Osteoblast (primary cell): Measurements from ENCODE around the gene FHIT. TPM values are rescaled to one million over a fixed set of nuclear protein-coding genes. Genes with fewer than 3 reads are reported as not detected.

Source experiments
- DNase-seq: peaks from one replicate; pipeline ENCODE4 v3.0.0; 2011; ENCODE audit warnings: low spot score, mixed read lengths; ENCODE audit not compliant: insufficient read length; ENCODE audit errors: missing footprints
- H2AFZ ChIP-seq: 2 replicates; pipeline ENCODE4 v1.6.0; 2011; ENCODE audit warnings: mild to moderate bottlenecking, low read length
- H3K27ac ChIP-seq: 2 replicates; pipeline ENCODE4 v1.5.1; 2011; ENCODE audit warnings: mild to moderate bottlenecking, low read depth, low read length, moderate library complexity
- H3K27me3 ChIP-seq: 2 replicates; pipeline ENCODE4 v1.6.0; 2012; ENCODE audit warnings: mild to moderate bottlenecking, control low read depth, inconsistent platforms, low read length, moderate library complexity; ENCODE audit not compliant: insufficient read depth
- H3K36me3 ChIP-seq: 2 replicates; pipeline ENCODE4 v1.5.1; 2011; ENCODE audit warnings: mild to moderate bottlenecking, low read length, control low read depth, moderate library complexity; ENCODE audit not compliant: insufficient read depth
- H3K4me1 ChIP-seq: 2 replicates; pipeline ENCODE4 v1.5.1; 2011; ENCODE audit warnings: mild to moderate bottlenecking, low read length, control low read depth, moderate library complexity; ENCODE audit not compliant: insufficient read depth
- H3K4me2 ChIP-seq: 2 replicates; pipeline ENCODE4 v1.6.0; 2011; ENCODE audit warnings: mild to moderate bottlenecking, low read length; ENCODE audit not compliant: insufficient read depth
- H3K4me3 ChIP-seq: fragments of 200-600 bp; sonication (generic); 3 replicates; pipeline ENCODE4 v1.5.1; 2012; ENCODE audit warnings: mild to moderate bottlenecking, low read length, inconsistent platforms; ENCODE audit not compliant: insufficient read depth
- H3K79me2 ChIP-seq: 2 replicates; pipeline ENCODE4 v1.6.0; 2012; ENCODE audit warnings: mild to moderate bottlenecking, low read length, control low read depth, inconsistent platforms; ENCODE audit not compliant: insufficient read depth
- H3K9me3 ChIP-seq: 2 replicates; pipeline ENCODE4 v1.5.1; 2011; ENCODE audit warnings: low read depth, low read length, control low read depth
- H4K20me1 ChIP-seq: 2 replicates; pipeline ENCODE4 v1.6.0; 2012; ENCODE audit warnings: mild to moderate bottlenecking, low read length, control low read depth; ENCODE audit not compliant: insufficient read depth
- total RNA-seq: library from RNA; depleted of rRNA; stranded (reverse); fragments of >200 nt; gene quantifications from 2 replicates; pipeline ENCODE4 v1.2.3, GENCODE V29; 2012
- TF ChIP-seq, protein P1 (sequence below): IDR thresholded peaks from 2 replicates; pipeline ENCODE4 v1.5.1; 2011; ENCODE audit warnings: mild to moderate bottlenecking, low read depth, low read length, moderate library complexity; ENCODE audit errors: extremely low read depth

Gene FHIT
- total RNA-seq, 1 donor, result 3.3 TPM

GRCh38 chr3:59854061-59854709 lies 1397.1 kb downstream of the FHIT start:
- Histone ChIP-seq H3K79me2 (no peaks in the 10 kb centered on the region), H3K4me2 (no peak overlapping the region), H2AFZ (no peak overlapping the region), H3K4me3 (no peak overlapping the region), H4K20me1 (no peaks in the 10 kb centered on the region), H3K27me3 (no peaks in the 10 kb centered on the region), H3K9me3 (no peaks in the 10 kb centered on the region), H3K36me3 (no peaks in the 10 kb centered on the region), H3K4me1 (peaks cover 4% of the 10 kb centered on the region), H3K27ac (no peak overlapping the region)
- DNase-seq, result no peak
- TF ChIP-seq, protein P1, sequence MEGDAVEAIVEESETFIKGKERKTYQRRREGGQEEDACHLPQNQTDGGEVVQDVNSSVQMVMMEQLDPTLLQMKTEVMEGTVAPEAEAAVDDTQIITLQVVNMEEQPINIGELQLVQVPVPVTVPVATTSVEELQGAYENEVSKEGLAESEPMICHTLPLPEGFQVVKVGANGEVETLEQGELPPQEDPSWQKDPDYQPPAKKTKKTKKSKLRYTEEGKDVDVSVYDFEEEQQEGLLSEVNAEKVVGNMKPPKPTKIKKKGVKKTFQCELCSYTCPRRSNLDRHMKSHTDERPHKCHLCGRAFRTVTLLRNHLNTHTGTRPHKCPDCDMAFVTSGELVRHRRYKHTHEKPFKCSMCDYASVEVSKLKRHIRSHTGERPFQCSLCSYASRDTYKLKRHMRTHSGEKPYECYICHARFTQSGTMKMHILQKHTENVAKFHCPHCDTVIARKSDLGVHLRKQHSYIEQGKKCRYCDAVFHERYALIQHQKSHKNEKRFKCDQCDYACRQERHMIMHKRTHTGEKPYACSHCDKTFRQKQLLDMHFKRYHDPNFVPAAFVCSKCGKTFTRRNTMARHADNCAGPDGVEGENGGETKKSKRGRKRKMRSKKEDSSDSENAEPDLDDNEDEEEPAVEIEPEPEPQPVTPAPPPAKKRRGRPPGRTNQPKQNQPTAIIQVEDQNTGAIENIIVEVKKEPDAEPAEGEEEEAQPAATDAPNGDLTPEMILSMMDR, result no peak

DNA sequence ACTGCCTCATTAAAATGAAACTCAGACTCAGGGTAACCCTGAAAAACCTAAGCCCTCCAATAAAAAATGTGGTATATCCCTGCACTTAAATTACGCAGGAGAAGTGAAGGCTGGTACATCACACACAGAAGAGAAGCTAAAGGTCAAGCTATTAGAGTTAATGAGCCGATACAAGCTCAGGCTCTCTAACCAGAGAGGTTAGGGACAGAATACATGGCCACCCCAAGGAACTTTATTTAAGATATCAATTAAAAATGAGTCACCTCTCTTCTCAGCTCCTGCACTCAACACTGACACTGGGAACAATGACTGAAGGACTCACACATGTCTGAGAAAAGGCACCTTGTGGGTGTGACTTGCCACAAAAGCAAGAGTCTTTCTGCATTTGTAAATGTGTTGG lies 1400.8 kb downstream of the FHIT start:
- no peak for DNase-seq
- Histone ChIP-seq H3K36me3 (no peaks in the 10 kb centered on the region), H3K79me2 (no peaks in the 10 kb centered on the region), H3K4me2 (no peak overlapping the region), H2AFZ (no peak overlapping the region), H3K27ac (no peak overlapping the region), H3K4me3 (no peak overlapping the region), H3K4me1 (no peaks in the 10 kb centered on the region), H3K27me3 (no peaks in the 10 kb centered on the region), H3K9me3 (no peaks in the 10 kb centered on the region), H4K20me1 (no peaks in the 10 kb centered on the region)
- TF ChIP-seq, protein P1, result no peak

GRCh38 chr3:59845386-59845785 lies 1405.9 kb downstream of the FHIT start:
- Histone ChIP-seq H3K9me3 (no peaks in the 10 kb centered on the region), H4K20me1 (no peaks in the 10 kb centered on the region), H3K4me1 (no peaks in the 10 kb centered on the region), H3K27me3 (no peaks in the 10 kb centered on the region), H2AFZ (no peak overlapping the region), H3K4me2 (no peak overlapping the region), H3K27ac (no peak overlapping the region), H3K4me3 (no peak overlapping the region), H3K36me3 (no peaks in the 10 kb centered on the region), H3K79me2 (no peaks in the 10 kb centered on the region)
- no peak for DNase-seq
- TF ChIP-seq, protein P1, result no peak

DNA sequence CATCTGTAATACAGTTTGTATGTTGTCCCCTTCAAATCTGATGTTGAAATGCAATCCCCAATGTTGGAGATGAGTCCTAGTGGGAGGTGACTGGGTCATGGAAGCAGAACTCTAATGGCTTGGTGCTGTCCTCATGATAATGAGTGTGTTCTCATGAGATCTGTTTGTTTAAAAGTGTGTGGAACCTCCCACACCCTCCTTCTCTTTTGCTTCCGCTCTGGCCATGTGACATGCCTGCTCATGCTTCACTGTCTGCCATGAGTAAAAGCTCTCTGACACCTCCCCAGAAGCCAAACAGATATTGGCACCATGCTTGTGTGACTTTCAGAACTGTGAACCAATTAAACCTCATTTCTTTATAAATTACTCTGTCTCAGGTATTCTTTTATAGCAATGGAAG lies 1407.4 kb downstream of the FHIT start:
- Histone ChIP-seq H3K4me1 (peaks cover 6% of the 10 kb centered on the region), H3K9me3 (no peaks in the 10 kb centered on the region), H3K79me2 (no peaks in the 10 kb centered on the region), H3K4me3 (no peak overlapping the region), H3K4me2 (no peak overlapping the region), H3K36me3 (no peaks in the 10 kb centered on the region), H4K20me1 (no peaks in the 10 kb centered on the region), H3K27ac (no peak overlapping the region), H3K27me3 (no peaks in the 10 kb centered on the region), H2AFZ (no peak overlapping the region)
- TF ChIP-seq, protein P1, result no peak
- DNase-seq, result no peak
